ENCODE measurements around the gene NCAPD3.

GRCh38 chr11:134131628-134132244 is 92.0 kb downstream of the NCAPD3 start:
- no peak for TF ChIP-seq CTCF (conservative IDR thresholded peaks at IDR 0.05)
- TF ChIP-seq EZH2 (IDR thresholded peaks at IDR 0.05; ENCODE audit: low read depth): no peak
